Ovary (tissue), 9 donors: ENCODE results near the gene ANO7. TPM values are rescaled to one million over a fixed set of nuclear protein-coding genes. Genes with fewer than 3 reads are reported as not detected.
A peak's percentile ranks its signal among the peaks of the same experiment; 100 is the strongest.

Experiments
- DNase-seq, 5 donors: peaks; one replicate each; pipeline ENCODE4 v3.0.0-alpha.2; 2019 to 2020
- H3K27ac ChIP-seq, 2 donors: fragments of 200-600 bp; one replicate each; pipeline versions ENCODE4 v1.5.1 to v1.8.0; 2019 to 2022
- H3K27me3 ChIP-seq: fragments of 200-600 bp; one replicate; pipeline ENCODE4 v1.8.0; 2022
- H3K36me3 ChIP-seq: fragments of 200-600 bp; sonication (generic); one replicate; pipeline ENCODE4 v1.5.1; 2019
- H3K4me1 ChIP-seq: one replicate; pipeline ENCODE4 v1.8.1; 2013; ENCODE audit warnings: mild to moderate bottlenecking, moderate library complexity; ENCODE audit not compliant: insufficient read depth
- H3K4me3 ChIP-seq: fragments of 200-600 bp; sonication (generic); one replicate; pipeline ENCODE4 v1.5.1; 2017
- H3K9me3 ChIP-seq, 2 donors: fragments of 200-600 bp in 1 of 2; sonication (generic) in 1 of 2; one replicate each; pipeline versions ENCODE4 v1.5.1 to v1.8.1; 2013 to 2019; ENCODE audit warnings: mild to moderate bottlenecking in 1 of 2, moderate library complexity in 1 of 2
- CTCF ChIP-seq, 3 donors: fragments of 450-650 bp in 2 of 3; fragments of 200-600 bp in 1 of 3; IDR thresholded peaks; one replicate each; pipeline versions ENCODE4 v1.5.1 to v1.8.0; 2016 to 2022; ENCODE audit warnings: antibody characterized with exemption in 3 of 3, mild to moderate bottlenecking in 1 of 3
- EP300 ChIP-seq: sonication (generic); formaldehyde crosslinking; IDR thresholded peaks from one replicate; pipeline ENCODE4 v1.6.1; 2017; ENCODE audit warnings: antibody characterized with exemption
- POLR2A ChIP-seq: fragments of 450-650 bp; IDR thresholded peaks from one replicate; pipeline ENCODE4 v1.6.1; 2017; ENCODE audit warnings: antibody characterized with exemption, mild to moderate bottlenecking, moderate library complexity
- WGBS, 3 donors: extraction: QIAGEN DNeasy Blood & Tissue Kit in 1 of 3; methylation state at CpG; one replicate each; pipeline versions ENCODE4 v1.1.5 to v1.1.7; 2013 to 2017; 5-methylcytosine and 5-hydroxymethylcytosine counted together
- intact Hi-C, 4 donors: fragments of 100-400 bp; cut with DNase I; formaldehyde crosslinking; loops; one replicate each; pipeline versions ENCODE4 v1.11.0 to v1.15.1; 2022 to 2023
- polyA plus RNA-seq, 2 donors: library from polyadenylated mRNA; stranded (reverse); fragments of 200-250 nt in 1 of 2; fragments of 350-450 nt in 1 of 2; fragmentation: Illumina TruSeq in 1 of 2; extraction: RNeasy Lipid Tissue Mini Kit (QIAGEN cat#74804) in 1 of 2; gene quantifications; one replicate each; pipeline ENCODE4 v1.2.3, GENCODE V29; 2013 to 2014
- total RNA-seq, 7 donors: library from RNA; depleted of rRNA in 2 of 7; stranded (reverse); fragments of >200 nt in 2 of 7; fragmentation: NEBNext Ultra II Directional in 3 of 7; extraction: Animal tissue kit (Norgen Biotek cat#: 25700) in 3 of 7; gene quantifications; one replicate each; pipeline versions ENCODE4 v1.1.0 to v1.2.4, GENCODE V29; 2016 to 2023
- donor health status: DM: no; HTN: no; CAD: no; lungs with moderate emphysema.
- donor health status: DM: no; HTN: no; CAD: no.
- donor health status: Bipolar disorder and iron deficiency.
- donor health status: DM: yes; HTN: yes; CAD: no.
- donor health status: DM: no; HTN: no; CAD: no.
- donor health status: DM: yes; HTN: yes; CAD: no.

Gene ANO7
- total and polyA plus RNA-seq, 9 donors, result 0.87 to 6.5 (median 2.1) TPM

- peak overlapping the region; percentile 78 for H3K4me3 ChIP-seq
- no peaks in the 10 kb centered on the region for H3K27me3 ChIP-seq
- H3K36me3 ChIP-seq, result no peaks in the 10 kb centered on the region
- H3K4me1 ChIP-seq, result peaks cover 7% of the 10 kb centered on the region
- TF ChIP-seq POLR2A, result no peak
- no peak for TF ChIP-seq EP300
- no peak for TF ChIP-seq CTCF (IDR thresholded peaks at IDR 0.05)
- peak overlapping the region; percentile 83 to 89 for H3K27ac ChIP-seq
- DNase-seq, result peak; percentile 72 to 85 (median 81)
- intact Hi-C loops, result no loop called here
- H3K9me3 ChIP-seq, result no peaks in the 10 kb centered on the region
- WGBS, 3 donors, result 1% methylated on average over 30 to 102 of the region's 102 CpGs
These were observed 84.1 kb downstream of the ANO7 start for GRCh38 chr2:241272303-241273209.

GRCh38 chr2:241273210-241274020 lies 84.9 kb downstream of the ANO7 start:
- Histone ChIP-seq H3K4me1 (peaks cover 7% of the 10 kb centered on the region), H3K27ac (peak overlapping the region in 1 of 2 donors; percentile 89), H3K9me3 (no peaks in the 10 kb centered on the region), H3K27me3 (no peaks in the 10 kb centered on the region), H3K4me3 (peak overlapping the region; percentile 78), H3K36me3 (no peaks in the 10 kb centered on the region)
- 56 to 63% (median 58%) methylated on average over 21 of the region's 21 CpGs for WGBS, 3 donors
- intact Hi-C loops, result no loop called here
- no peak for DNase-seq
- TF ChIP-seq POLR2A, result no peak

- Histone ChIP-seq H3K27ac (no peak overlapping the region), H3K4me3 (no peak overlapping the region), H3K4me1 (peaks cover 4% of the 10 kb centered on the region), H3K9me3 (no peaks in the 10 kb centered on the region), H3K27me3 (no peaks in the 10 kb centered on the region), H3K36me3 (no peaks in the 10 kb centered on the region)
- TF ChIP-seq EP300 (no peak), POLR2A (no peak), CTCF (IDR thresholded peaks at IDR 0.05) (no peak)
- intact Hi-C loops, result no loop called here
- 84 to 90% (median 89%) methylated on average over 5 of the region's 5 CpGs for WGBS, 3 donors
- no peak for DNase-seq
These were observed 85.7 kb downstream of the ANO7 start for GRCh38 chr2:241274127-241274526.

Other genes starting within 250 kb of the ANO7 start
- gene SNED1, start 190.1 kb upstream of the ANO7 start, total RNA-seq, result 10 to 100 TPM; 32.7 to 69.5 (median 50.3) TPM
- gene SNED1, start 190.1 kb upstream of the ANO7 start, polyA plus RNA-seq, result 10 to 100 TPM; 16.7 to 29.5 TPM
- gene MTERF4, start 86.4 kb upstream of the ANO7 start, total RNA-seq, result 10 to 100 TPM; 24.8 to 45.7 (median 35.7) TPM
- 10 to 100 TPM; 41.6 to 60.7 TPM for gene MTERF4, start 86.4 kb upstream of the ANO7 start, polyA plus RNA-seq
- 10 to 100 TPM in 2 of 7 donors, 1 to 10 TPM in 5; 2.4 to 13.4 (median 7.4) TPM for gene PASK, start 39.2 kb upstream of the ANO7 start, total RNA-seq
- gene PASK, start 39.2 kb upstream of the ANO7 start, polyA plus RNA-seq, result 10 to 100 TPM in 1 of 2 donors, 1 to 10 TPM in 1; 2.9 to 12.8 TPM
- gene PPP1R7, start 38.2 kb upstream of the ANO7 start, total RNA-seq, result 10 to 100 TPM; 21.9 to 55.3 (median 37.8) TPM
- 100 to 1,000 TPM in 1 of 2 donors, 10 to 100 TPM in 1; 56.0 to 120 TPM for gene PPP1R7, start 38.2 kb upstream of the ANO7 start, polyA plus RNA-seq
- gene HDLBP, start 127.0 kb downstream of the ANO7 start, total RNA-seq, result 100 to 1,000 TPM; 158 to 424 (median 359) TPM
- gene HDLBP, start 127.0 kb downstream of the ANO7 start, polyA plus RNA-seq, result 100 to 1,000 TPM; 145 to 616 TPM
- gene SEPTIN2, start 127.2 kb downstream of the ANO7 start, total RNA-seq, result 100 to 1,000 TPM; 185 to 394 (median 328) TPM
- 100 to 1,000 TPM; 184 to 403 TPM for gene SEPTIN2, start 127.2 kb downstream of the ANO7 start, polyA plus RNA-seq
- gene FARP2, start 167.6 kb downstream of the ANO7 start, total RNA-seq, result 10 to 100 TPM; 25.0 to 62.1 (median 40.7) TPM
- gene FARP2, start 167.6 kb downstream of the ANO7 start, polyA plus RNA-seq, result 10 to 100 TPM; 13.5 to 27.9 TPM